NCI-H1436 treated with DMSO at 0.1 percent for 48 hours (cell line): Measurements from ENCODE around the gene HS3ST6.
"Not testable (repeated sequence)": the region's sequence is repeated elsewhere in the genome, so short reads cannot be mapped to it uniquely, and the experiment has no call there.

Source experiments
- DNase-seq: peaks from one replicate; lab custom pipeline; 2025; lab: John Stamatoyannopoulos, UW

Gene HS3ST6

GRCh38 chr16:1877804-1878203 lies 40.4 kb downstream of the HS3ST6 start:
- DNase-seq = no peak

DNA sequence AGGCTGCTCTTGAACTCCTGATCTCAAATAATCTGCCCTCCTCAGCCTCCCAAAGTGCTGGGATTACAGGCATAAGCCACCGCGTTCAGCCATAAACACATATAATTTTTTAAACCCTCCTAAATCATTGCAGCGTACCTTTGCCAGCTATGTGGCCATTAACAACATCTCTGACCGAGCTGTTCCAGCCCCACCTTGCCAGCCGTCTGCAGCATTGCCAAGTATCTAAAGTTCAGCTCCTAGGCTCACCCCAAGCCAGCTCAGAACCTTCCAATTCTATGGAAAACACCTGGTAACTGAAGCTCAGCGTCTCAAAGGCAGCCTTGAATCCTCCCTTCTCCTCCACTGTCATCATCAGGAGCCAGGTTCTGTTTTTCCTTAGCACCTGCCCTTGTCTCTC lies 41.1 kb downstream of the HS3ST6 start:
- no peak for DNase-seq

GRCh38 chr16:1876468-1876867 lies 41.7 kb downstream of the HS3ST6 start:
- no peak for DNase-seq

DNA sequence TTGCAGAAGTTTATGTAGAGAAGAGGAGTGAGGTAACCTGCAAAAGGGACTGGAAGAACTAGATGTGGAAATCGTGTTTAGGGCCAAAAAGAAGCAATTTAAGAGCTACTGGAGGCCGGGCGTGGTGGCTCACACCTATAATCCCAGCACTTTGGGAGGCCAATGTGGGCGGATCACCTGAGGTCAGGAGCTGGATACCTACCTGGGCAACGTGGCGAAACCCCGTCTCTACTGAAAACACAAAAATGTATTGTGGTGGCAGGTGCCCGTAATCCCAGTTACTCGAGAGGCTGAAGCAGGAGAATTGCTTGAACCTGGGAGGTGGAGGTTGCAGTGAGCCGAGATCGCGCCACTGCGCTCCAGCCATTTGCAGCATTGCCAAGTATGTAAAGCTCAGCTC lies 42.1 kb downstream of the HS3ST6 start:
- DNase-seq = not testable (repeated sequence)

- DNase-seq = no peak
Measured at GRCh38 chr16:1874854-1875253, 43.4 kb downstream of the HS3ST6 start.

- no peak for DNase-seq
Measured at GRCh38 chr16:1871974-1872635, 46.1 kb downstream of the HS3ST6 start, which contains the start of gene MEIOB. Gene MEIOB, minus strand, starts transcription at chr16:1872164. Its CDS starts 3,989 bp downstream, at chr16:1868175.

DNA sequence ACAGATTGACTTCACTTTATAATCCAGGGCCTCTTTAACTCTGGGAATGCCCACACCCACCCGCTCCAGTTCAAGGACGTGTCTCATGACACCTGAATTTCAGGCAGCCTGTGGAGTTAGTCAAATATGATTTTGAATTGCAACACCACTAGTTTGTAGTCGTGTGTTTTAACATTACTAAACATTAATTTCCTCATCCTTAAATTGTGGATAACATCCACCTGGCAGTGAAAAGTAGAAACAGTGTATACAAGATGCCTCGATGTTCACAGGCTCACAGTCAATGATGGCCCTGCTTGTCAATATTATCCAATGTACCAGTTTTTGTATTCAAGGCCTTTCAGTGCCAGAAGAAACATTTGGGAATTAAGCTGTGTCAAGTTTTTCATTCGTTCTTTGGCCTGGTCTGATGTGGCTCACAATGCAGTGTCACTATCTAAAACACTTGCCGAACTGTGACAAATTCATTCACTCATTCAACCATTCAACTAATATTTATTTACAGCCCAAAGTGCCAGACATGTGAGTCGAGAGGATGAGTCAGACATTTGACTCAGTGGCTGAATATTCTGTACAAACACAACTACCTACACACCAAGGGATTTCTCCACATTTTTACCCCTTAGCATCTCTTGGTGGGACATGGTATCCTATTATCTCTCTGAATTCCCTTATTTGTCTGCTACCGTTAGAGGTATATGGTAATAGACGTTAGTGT lies 47.7 kb downstream of the HS3ST6 start:
- no peak for DNase-seq

DNA sequence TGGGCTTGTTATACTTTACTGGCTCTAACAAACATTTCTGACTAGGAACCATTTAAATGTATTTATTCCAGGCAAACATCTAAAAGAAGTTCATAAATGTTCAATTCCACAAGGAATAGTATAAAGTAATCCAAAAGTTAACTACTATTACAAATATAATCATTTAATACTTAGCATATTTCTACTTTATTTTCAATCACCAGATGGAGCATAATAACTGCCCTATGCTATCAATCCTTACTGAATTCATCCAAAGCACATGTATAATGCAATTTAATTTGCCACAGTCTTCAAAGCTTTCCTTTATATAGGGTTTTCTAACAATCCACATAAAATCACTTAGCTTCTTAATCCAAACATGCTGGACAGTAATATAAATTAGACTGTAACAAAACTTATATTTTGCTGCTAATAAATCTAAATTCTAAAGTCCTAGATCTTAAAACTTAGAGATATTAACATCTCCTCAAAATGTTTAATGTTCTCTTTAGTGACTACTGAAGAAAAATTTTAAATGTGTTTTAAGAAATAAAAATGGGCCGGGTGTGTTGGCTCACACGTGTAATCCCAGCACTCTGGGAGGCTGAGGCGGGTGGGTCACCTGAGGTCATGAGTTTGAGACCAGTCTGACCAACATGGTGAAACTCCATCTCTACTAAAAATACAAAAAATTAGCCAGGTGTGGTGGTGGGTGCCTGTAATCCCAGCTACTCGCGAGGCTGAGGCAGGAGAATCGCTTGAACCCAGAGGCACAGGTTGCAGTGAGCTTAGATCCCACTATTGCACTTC lies 52.1 kb downstream of the HS3ST6 start:
- no peak for DNase-seq

DNA sequence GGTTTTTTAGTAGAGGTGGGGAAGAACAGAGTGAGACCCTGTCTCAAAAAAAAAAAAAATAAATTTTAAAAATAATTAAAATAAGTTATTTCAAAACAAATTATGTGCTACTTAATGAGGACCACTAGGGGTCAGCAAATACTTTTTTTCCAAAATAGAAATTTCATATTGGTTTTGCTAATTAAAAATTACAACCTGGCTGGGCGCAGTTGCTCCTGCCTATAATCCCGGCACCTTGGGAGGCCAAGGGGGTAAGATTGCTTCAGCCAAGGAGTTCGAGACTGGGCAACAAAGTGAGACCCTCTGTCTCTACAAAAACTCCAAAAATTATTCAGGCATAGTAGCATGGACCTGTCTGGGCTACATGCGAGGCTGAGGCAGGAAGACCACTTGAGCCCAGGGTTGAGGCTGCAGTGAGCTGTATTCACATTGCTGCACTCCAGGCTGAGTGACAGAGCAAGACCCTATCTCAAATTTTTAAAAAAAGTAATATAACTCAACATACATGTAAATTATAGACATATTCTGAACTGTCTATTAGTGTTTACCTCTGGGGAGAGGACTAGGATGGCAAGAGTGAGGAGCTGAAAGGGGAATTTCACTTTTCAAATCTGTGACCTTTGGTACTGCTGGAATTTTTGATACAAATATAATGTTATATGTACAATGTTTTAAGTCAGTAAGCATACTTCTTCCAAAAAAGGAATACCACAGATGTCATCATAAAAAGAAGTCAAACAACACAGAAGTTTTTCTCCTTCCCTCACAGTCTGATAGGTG lies 54.3 kb downstream of the HS3ST6 start:
- DNase-seq = no peak

- no peak for DNase-seq
Measured at GRCh38 chr16:1862394-1862793, 55.8 kb downstream of the HS3ST6 start.

GRCh38 chr16:1861730-1862129 lies 56.5 kb downstream of the HS3ST6 start:
- DNase-seq = no peak
